NK-92 treated with Interleukin-12 subunit alpha and Interleukin-12 subunit beta, amount 100 ng/mL, for 24 hours (cell line): ENCODE data around the gene PSMB3.

Experiments
- DNase-seq: peaks from one replicate; lab custom pipeline; 2025; lab: John Stamatoyannopoulos, UW

The PSMB3 gene

GRCh38 chr17:38797158-38797490 is 44.6 kb downstream of the PSMB3 start:
- no peak for DNase-seq

GRCh38 chr17:38797828-38798227 is 45.3 kb downstream of the PSMB3 start:
- DNase-seq: no peak

- DNase-seq: peak; percentile 61
Observed at GRCh38 chr17:38798614-38799500, 46.3 kb downstream of the PSMB3 start.

GRCh38 chr17:38799501-38800236 is 47.1 kb downstream of the PSMB3 start, which contains the start of gene PIP4K2B:
TSS of gene PIP4K2B (minus strand) at chr17:38799556. CDS start at chr17:38799424, 132 bp downstream.
- DNase-seq: peak; percentile 93

GRCh38 chr17:38800237-38800760 is 47.8 kb downstream of the PSMB3 start:
- no peak for DNase-seq

- no peak for DNase-seq
Observed at GRCh38 chr17:38809828-38810227, 57.3 kb downstream of the PSMB3 start.
